K562 (cell line): ENCODE measurements around the gene AAMDC. TPM values are rescaled to one million over a fixed set of nuclear protein-coding genes. Genes with fewer than 3 reads are reported as not detected.

Source experiments
- ATF1 ChIP-seq, 2 experiments: fragments of 450-650 bp in 1 of 2; IDR thresholded peaks; 2 replicates each; pipeline ENCODE4 v1.6.1; 2016; ENCODE audit warnings: missing compliant biosample characterization in 1 of 2, missing genetic modification characterization in 1 of 2
- BMI1 ChIP-seq: fragments of 150-350 bp; IDR thresholded peaks from 2 replicates; pipeline ENCODE4 v1.6.1; 2014; ENCODE audit warnings: low read length
- DMBX1 ChIP-seq: fragments of 250-450 bp; sonication (Bioruptor Pico); IDR thresholded peaks from 2 replicates; pipeline ENCODE4 v1.8.0; 2022; ENCODE audit warnings: inconsistent platforms, mild to moderate bottlenecking, moderate library complexity, borderline replicate concordance
- MAFG ChIP-seq: fragments of 450-650 bp; conservative IDR thresholded peaks from 2 replicates; pipeline ENCODE4 v1.6.1; 2016; ENCODE audit warnings: missing genetic modification characterization, missing compliant biosample characterization
- MEIS2 ChIP-seq: fragments of 450-650 bp; IDR thresholded peaks from 2 replicates; pipeline ENCODE4 v1.6.1; 2014; ENCODE audit warnings: mild to moderate bottlenecking; ENCODE audit not compliant: partially characterized antibody
- ZC3H8 ChIP-seq: fragments of 450-650 bp; IDR thresholded peaks from 2 replicates; pipeline ENCODE4 v1.6.1; 2017
- ZFP30 ChIP-seq: fragments of 250-450 bp; sonication (Bioruptor Pico); IDR thresholded peaks from 2 replicates; pipeline ENCODE4 v1.8.0; 2022; ENCODE audit warnings: moderate library complexity, mild to moderate bottlenecking, inconsistent platforms, borderline replicate concordance
- ZKSCAN1 ChIP-seq: fragments of 150-350 bp; IDR thresholded peaks from 2 replicates; pipeline ENCODE4 v1.6.1; 2016; ENCODE audit warnings: low read depth, low read length
- ZNF24 ChIP-seq: fragments of 450-650 bp; IDR thresholded peaks from 2 replicates; pipeline ENCODE4 v1.6.1; 2016
- ZNF41 ChIP-seq: fragments of 250-450 bp; sonication (Bioruptor Pico); conservative IDR thresholded peaks from 2 replicates; pipeline ENCODE4 v1.4.0; 2020; ENCODE audit warnings: mild to moderate bottlenecking
- ZNF79 ChIP-seq: fragments of 250-450 bp; sonication (Bioruptor Pico); IDR thresholded peaks from 2 replicates; pipeline ENCODE4 v1.4.0; 2020; ENCODE audit warnings: low read depth, mild to moderate bottlenecking, moderate library complexity
- polyA plus RNA-seq, 8 experiments: library from polyadenylated mRNA; depleted of rRNA in 4 of 8; stranded (reverse) in 5 of 8; unstranded in 3 of 8; fragments of >200 nt; fragmentation: Nextera tagmentation in 2 of 8; fragmentation: Illumina TruSeq in 1 of 8; extraction: Ambion mirVana in 2 of 8; extraction: Trizol in 1 of 8; gene quantifications; 2 replicates each; pipeline versions ENCODE4 v1.2.1 to v1.2.3, GENCODE V29; 2011 to 2014; ENCODE audit warnings: inconsistent platforms in 1 of 8, missing spikeins in 1 of 8
- total RNA-seq, 7 experiments: library from RNA; depleted of rRNA in 6 of 7; stranded (reverse); fragments of >200 nt in 6 of 7; fragmentation: Illumina TruSeq in 2 of 7; extraction: Trizol in 2 of 7; gene quantifications; 2 replicates each; pipeline versions ENCODE4 v1.2.1 to v1.2.3, GENCODE V29; 2011 to 2021; ENCODE audit warnings: low replicate concordance in 1 of 7
- TF ChIP-seq, protein P1 (sequence below): fragments of 250-450 bp; sonication (Bioruptor Pico); IDR thresholded peaks from 2 replicates; pipeline ENCODE4 v1.5.0; 2021
- TF ChIP-seq, protein P2 (sequence below), 2 experiments: fragments of 450-650 bp; formaldehyde crosslinking in 1 of 2; IDR thresholded peaks; 2 replicates each; pipeline versions ENCODE4 v1.4.0 to v1.6.1; 2014 to 2020; ENCODE audit warnings: mild to moderate bottlenecking in 2 of 2, borderline replicate concordance in 1 of 2, low read depth in 1 of 2
- TF ChIP-seq, protein P3 (sequence below): fragments of 450-650 bp; IDR thresholded peaks from 2 replicates; pipeline ENCODE4 v1.7.0; 2016; ENCODE audit warnings: borderline replicate concordance
- TF ChIP-seq, protein P4 (sequence below), 2 experiments: fragments of 250-450 bp in 1 of 2; fragments of 450-650 bp in 1 of 2; sonication (Bioruptor Pico) in 1 of 2; IDR thresholded peaks; 2 replicates each; pipeline versions ENCODE4 v1.6.1 to v1.8.0; 2016 to 2021; ENCODE audit warnings: mild to moderate bottlenecking in 2 of 2, moderate library complexity in 2 of 2, missing compliant biosample characterization in 1 of 2, missing genetic modification characterization in 1 of 2

Gene AAMDC
- total and polyA plus RNA-seq, 9 of the 15 experiments (the other 6 are each of a cell fraction or from before 2014, with no cell fraction given): 10.4 to 40.6 (median 15.6) TPM

DNA sequence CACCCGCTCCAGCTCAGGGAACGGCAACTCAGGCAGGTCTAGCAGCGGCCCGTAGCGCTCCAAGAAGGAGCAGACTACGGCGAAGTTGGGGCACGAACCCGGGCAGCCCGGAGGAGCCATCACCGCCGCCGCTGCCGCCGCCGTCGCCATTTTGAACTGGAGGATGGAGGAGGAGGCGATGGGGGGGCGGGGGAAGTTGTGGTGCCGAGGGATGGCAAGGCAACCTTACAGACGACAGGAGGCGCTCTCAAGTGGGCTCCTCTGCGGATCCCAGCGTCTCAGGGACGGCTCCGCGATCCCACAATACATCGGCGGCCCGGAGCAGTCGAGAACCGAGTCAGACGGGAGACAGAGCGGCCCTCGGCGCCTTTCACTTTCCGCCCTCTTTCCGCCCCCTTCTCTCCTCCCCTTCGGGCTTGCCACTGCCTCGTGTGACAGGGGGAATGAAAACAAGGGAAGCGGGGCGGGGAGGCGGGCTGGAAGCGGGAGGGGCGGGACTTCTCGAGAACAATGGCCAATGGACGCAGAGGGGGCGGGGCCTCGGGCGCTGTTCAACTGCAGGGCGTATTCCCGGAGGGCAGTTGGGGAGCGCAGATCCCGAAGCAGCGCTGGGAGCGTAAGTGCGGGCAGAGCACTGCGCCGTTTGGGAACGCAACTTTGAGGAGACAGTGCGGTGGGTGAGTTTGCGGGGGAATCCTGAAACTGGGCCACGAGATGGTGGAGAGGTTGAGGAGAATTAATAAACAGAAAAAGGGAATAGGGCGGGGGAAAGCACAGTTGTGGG is at the start of gene AAMDC, which contains the start of gene RSF1 (continued):
- TF ChIP-seq, protein P1, sequence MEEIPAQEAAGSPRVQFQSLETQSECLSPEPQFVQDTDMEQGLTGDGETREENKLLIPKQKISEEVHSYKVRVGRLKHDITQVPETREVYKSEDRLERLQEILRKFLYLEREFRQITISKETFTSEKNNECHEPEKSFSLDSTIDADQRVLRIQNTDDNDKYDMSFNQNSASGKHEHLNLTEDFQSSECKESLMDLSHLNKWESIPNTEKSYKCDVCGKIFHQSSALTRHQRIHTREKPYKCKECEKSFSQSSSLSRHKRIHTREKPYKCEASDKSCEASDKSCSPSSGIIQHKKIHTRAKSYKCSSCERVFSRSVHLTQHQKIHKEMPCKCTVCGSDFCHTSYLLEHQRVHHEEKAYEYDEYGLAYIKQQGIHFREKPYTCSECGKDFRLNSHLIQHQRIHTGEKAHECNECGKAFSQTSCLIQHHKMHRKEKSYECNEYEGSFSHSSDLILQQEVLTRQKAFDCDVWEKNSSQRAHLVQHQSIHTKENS (CRISPR knock-in tag): no peak
- TF ChIP-seq BMI1 (no peak), ATF1 (CRISPR knock-in tag; IDR thresholded peaks at IDR 0.05) (no peak), ATF1 (tag; IDR thresholded peaks at IDR 0.05) (no peak), DMBX1 (CRISPR knock-in tag) (no peak), ZC3H8 (no peak), MAFG (tag) (no peak), ZFP30 (no peak), ZNF41 (no peak), ZNF79 (CRISPR knock-in tag) (no peak), ZKSCAN1 (0 out of 2 replicates have a peak, but pooled peaks have one; percentile 14), ZNF24 (peak; percentile 99), MEIS2 (peak; percentile 46)
- TF ChIP-seq, protein P2, sequence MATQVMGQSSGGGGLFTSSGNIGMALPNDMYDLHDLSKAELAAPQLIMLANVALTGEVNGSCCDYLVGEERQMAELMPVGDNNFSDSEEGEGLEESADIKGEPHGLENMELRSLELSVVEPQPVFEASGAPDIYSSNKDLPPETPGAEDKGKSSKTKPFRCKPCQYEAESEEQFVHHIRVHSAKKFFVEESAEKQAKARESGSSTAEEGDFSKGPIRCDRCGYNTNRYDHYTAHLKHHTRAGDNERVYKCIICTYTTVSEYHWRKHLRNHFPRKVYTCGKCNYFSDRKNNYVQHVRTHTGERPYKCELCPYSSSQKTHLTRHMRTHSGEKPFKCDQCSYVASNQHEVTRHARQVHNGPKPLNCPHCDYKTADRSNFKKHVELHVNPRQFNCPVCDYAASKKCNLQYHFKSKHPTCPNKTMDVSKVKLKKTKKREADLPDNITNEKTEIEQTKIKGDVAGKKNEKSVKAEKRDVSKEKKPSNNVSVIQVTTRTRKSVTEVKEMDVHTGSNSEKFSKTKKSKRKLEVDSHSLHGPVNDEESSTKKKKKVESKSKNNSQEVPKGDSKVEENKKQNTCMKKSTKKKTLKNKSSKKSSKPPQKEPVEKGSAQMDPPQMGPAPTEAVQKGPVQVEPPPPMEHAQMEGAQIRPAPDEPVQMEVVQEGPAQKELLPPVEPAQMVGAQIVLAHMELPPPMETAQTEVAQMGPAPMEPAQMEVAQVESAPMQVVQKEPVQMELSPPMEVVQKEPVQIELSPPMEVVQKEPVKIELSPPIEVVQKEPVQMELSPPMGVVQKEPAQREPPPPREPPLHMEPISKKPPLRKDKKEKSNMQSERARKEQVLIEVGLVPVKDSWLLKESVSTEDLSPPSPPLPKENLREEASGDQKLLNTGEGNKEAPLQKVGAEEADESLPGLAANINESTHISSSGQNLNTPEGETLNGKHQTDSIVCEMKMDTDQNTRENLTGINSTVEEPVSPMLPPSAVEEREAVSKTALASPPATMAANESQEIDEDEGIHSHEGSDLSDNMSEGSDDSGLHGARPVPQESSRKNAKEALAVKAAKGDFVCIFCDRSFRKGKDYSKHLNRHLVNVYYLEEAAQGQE (IDR thresholded peaks at IDR 0.05; ENCODE audit: borderline replicate concordance): peak; percentile 94
- TF ChIP-seq, protein P2 (CRISPR knock-in tag; IDR thresholded peaks at IDR 0.05; ENCODE audit: low read depth): no peak
- TF ChIP-seq, protein P3, sequence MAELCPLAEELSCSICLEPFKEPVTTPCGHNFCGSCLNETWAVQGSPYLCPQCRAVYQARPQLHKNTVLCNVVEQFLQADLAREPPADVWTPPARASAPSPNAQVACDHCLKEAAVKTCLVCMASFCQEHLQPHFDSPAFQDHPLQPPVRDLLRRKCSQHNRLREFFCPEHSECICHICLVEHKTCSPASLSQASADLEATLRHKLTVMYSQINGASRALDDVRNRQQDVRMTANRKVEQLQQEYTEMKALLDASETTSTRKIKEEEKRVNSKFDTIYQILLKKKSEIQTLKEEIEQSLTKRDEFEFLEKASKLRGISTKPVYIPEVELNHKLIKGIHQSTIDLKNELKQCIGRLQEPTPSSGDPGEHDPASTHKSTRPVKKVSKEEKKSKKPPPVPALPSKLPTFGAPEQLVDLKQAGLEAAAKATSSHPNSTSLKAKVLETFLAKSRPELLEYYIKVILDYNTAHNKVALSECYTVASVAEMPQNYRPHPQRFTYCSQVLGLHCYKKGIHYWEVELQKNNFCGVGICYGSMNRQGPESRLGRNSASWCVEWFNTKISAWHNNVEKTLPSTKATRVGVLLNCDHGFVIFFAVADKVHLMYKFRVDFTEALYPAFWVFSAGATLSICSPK: no peak
- TF ChIP-seq, protein P4, sequence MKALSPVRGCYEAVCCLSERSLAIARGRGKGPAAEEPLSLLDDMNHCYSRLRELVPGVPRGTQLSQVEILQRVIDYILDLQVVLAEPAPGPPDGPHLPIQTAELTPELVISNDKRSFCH (CRISPR knock-in tag; IDR thresholded peaks at IDR 0.05): no peak
- TF ChIP-seq, protein P4 (tag; IDR thresholded peaks at IDR 0.05): no peak
